HepG2 (cell line): ENCODE measurements around the gene OR2V2. TPM values are rescaled to one million over a fixed set of nuclear protein-coding genes. Genes with fewer than 3 reads are reported as not detected.

Source experiments
- ATAC-seq: fragments of 200-7000 bp; cut with Tn5 transposase; 3 replicates; pipeline ENCODE4 v1.9.1; 2020; ENCODE audit warnings: mild to moderate bottlenecking, moderate library complexity
- BruUV-seq: library from RNA; stranded (reverse); fragments of 400-500 nt; replicated peaks from 2 replicates; lab custom pipeline; 2021; lab: Mats Ljungman, UMichigan
- CTCF ChIA-PET: fragments of 300-600 bp; formaldehyde crosslinking; extraction: SDS; loops from one replicate; lab custom pipeline; 2021; ENCODE audit warnings: low total read pairs, inconsistent platforms, low intra/inter-chr PET ratio; lab: Yijun Ruan, JAX
- POLR2A ChIA-PET: fragments of 350-600 bp; sonication (Branson Sonifier 250); formaldehyde crosslinking; loops from one replicate; lab custom pipeline; 2020; ENCODE audit warnings: antibody characterized with exemption, inconsistent platforms; lab: Yijun Ruan, JAX
- DNase-seq: peaks from one replicate; pipeline ENCODE4 v3.0.0-alpha.2; 2015; ENCODE audit warnings: low spot score
- FAIRE-seq: peaks from 3 replicates; lab custom pipeline; 2011; peaks lifted over from hg19 to GRCh38; lab: Jason Lieb, UNC
- H2AFZ ChIP-seq: one replicate; pipeline ENCODE4 v1.6.1; 2011; ENCODE audit warnings: low read length, inconsistent platforms
- H3K27ac ChIP-seq: fragments of 300-600 bp; 3 replicates; pipeline ENCODE4 v1.8.0; 2011; ENCODE audit warnings: mixed run types, mild to moderate bottlenecking, mixed read lengths, low read length, inconsistent platforms; ENCODE audit not compliant: insufficient read depth; ENCODE audit errors: extremely low read length
- H3K27me3 ChIP-seq, 2 experiments: fragments of 200-600 bp in 1 of 2; 2 replicates in 1 of 2; 3 replicates in 1 of 2; pipeline versions ENCODE4 v1.6.0 to v1.8.0; 2011; ENCODE audit warnings: low read length in 2 of 2, mild to moderate bottlenecking in 2 of 2, moderate library complexity in 2 of 2, inconsistent platforms in 1 of 2; ENCODE audit not compliant: insufficient read depth in 2 of 2, control insufficient read depth in 1 of 2
- H3K36me3 ChIP-seq, 2 experiments: fragments of 200-600 bp in 1 of 2; replicated peaks in 1 of 2; 2 replicates in 1 of 2; 3 replicates in 1 of 2; pipeline versions ENCODE4 v1.5.1 to v1.8.0; 2011; ENCODE audit warnings: low read length in 2 of 2, inconsistent platforms in 1 of 2; ENCODE audit not compliant: insufficient read depth in 2 of 2, control insufficient read depth in 1 of 2
- H3K4me1 ChIP-seq: 2 replicates; pipeline ENCODE4 v1.5.1; 2012; ENCODE audit warnings: low read length, inconsistent platforms; ENCODE audit not compliant: insufficient read depth
- H3K4me2 ChIP-seq: 2 replicates; pipeline ENCODE4 v1.6.0; 2011; ENCODE audit warnings: low read depth, low read length, inconsistent platforms
- H3K4me3 ChIP-seq, 3 experiments: fragments of 200-600 bp in 1 of 3; sonication (generic), shearing (Covaris generic) in 1 of 3; replicated peaks in 1 of 3; 2 replicates each; pipeline ENCODE4 v1.5.1; 2011 to 2016; ENCODE audit warnings: low read length in 3 of 3, inconsistent platforms in 2 of 3, low read depth in 2 of 3, mild to moderate bottlenecking in 2 of 3, control low read depth in 1 of 3, mixed read lengths in 1 of 3; ENCODE audit not compliant: insufficient read depth in 1 of 3
- H3K79me2 ChIP-seq: one replicate; pipeline ENCODE4 v1.6.1; 2011; ENCODE audit warnings: low read length, inconsistent platforms; ENCODE audit not compliant: insufficient read depth
- H3K9ac ChIP-seq: 2 replicates; pipeline ENCODE4 v1.6.0; 2011; ENCODE audit warnings: mild to moderate bottlenecking, low read depth, low read length, inconsistent platforms; ENCODE audit not compliant: insufficient read depth
- H3K9me3 ChIP-seq: 2 replicates; pipeline ENCODE4 v1.5.1; 2012; ENCODE audit warnings: mild to moderate bottlenecking, low read length
- H4K20me1 ChIP-seq: 2 replicates; pipeline ENCODE4 v1.6.0; 2011; ENCODE audit warnings: inconsistent platforms, mild to moderate bottlenecking, low read length, moderate library complexity; ENCODE audit not compliant: insufficient read depth
- MAFF ChIP-seq: IDR thresholded peaks from 2 replicates; pipeline ENCODE4 v1.6.1; 2011; ENCODE audit warnings: low read depth, low read length, improper control_type of control experiment
- MAZ ChIP-seq, 2 experiments: sonication (generic) in 1 of 2; formaldehyde crosslinking in 1 of 2; IDR thresholded peaks; 2 replicates each; pipeline versions ENCODE4 v1.5.0 to v1.6.1; 2012 to 2020; ENCODE audit warnings: low read depth in 2 of 2, mild to moderate bottlenecking in 2 of 2, borderline replicate concordance in 1 of 2, improper control_type of control experiment in 1 of 2, low read length in 1 of 2, missing genetic modification reagents in 1 of 2, moderate library complexity in 1 of 2
- MXD3 ChIP-seq: IDR thresholded peaks from 2 replicates; pipeline ENCODE4 v1.6.1; 2016; ENCODE audit warnings: mild to moderate bottlenecking, missing biosample characterization, missing genetic modification reagents
- RAD51 ChIP-seq: fragments of 450-650 bp; IDR thresholded peaks from 2 replicates; pipeline ENCODE4 v1.6.1; 2016; ENCODE audit warnings: borderline replicate concordance
- RNF219 ChIP-seq: sonication (generic); formaldehyde crosslinking; IDR thresholded peaks from 2 replicates; pipeline ENCODE4 v1.5.0; 2020; ENCODE audit warnings: mild to moderate bottlenecking, missing genetic modification reagents
- ZC3H4 ChIP-seq: sonication (generic); formaldehyde crosslinking; IDR thresholded peaks from 2 replicates; pipeline ENCODE4 v1.4.0; 2020; ENCODE audit warnings: missing genetic modification reagents, borderline replicate concordance
- ZGPAT ChIP-seq: IDR thresholded peaks from 2 replicates; pipeline ENCODE4 v1.6.1; 2016; ENCODE audit warnings: mild to moderate bottlenecking
- ZNF441 ChIP-seq: sonication (generic); formaldehyde crosslinking; IDR thresholded peaks from 2 replicates; pipeline ENCODE4 v1.7.0; 2021; ENCODE audit warnings: missing genetic modification reagents, borderline replicate concordance
- ZNF451 ChIP-seq: sonication (generic); formaldehyde crosslinking; IDR thresholded peaks from 2 replicates; pipeline ENCODE4 v1.5.0; 2020; ENCODE audit warnings: mild to moderate bottlenecking, missing genetic modification reagents
- ZSCAN20 ChIP-seq: sonication (generic); formaldehyde crosslinking; IDR thresholded peaks from 2 replicates; pipeline ENCODE4 v1.4.0; 2020; ENCODE audit warnings: missing genetic modification reagents, mild to moderate bottlenecking, borderline replicate concordance
- WGBS: methylation state at CpG from one replicate; pipeline ENCODE4 v1.1.6; 2017; ENCODE audit warnings: low lambda C conversion rate; 5-methylcytosine and 5-hydroxymethylcytosine counted together
- in situ Hi-C: cut with HindIII; loops from 2 replicates; pipeline ENCODE4 v1.10.0; 2017; ENCODE audit warnings: low pct_unique_long_range_greater_than_20kb; ENCODE audit not compliant: extremely low pct_ligation_motif_present
- intact Hi-C: fragments of 100-400 bp; cut with micrococcal nuclease; formaldehyde crosslinking; loops from one replicate; pipeline ENCODE4 v1.10.0; 2022; ENCODE audit not compliant: unreplicated experiment
- polyA plus RNA-seq, 8 experiments: library from polyadenylated mRNA; depleted of rRNA in 3 of 8; stranded (reverse) in 7 of 8; unstranded in 1 of 8; fragments of >200 nt; fragmentation: Illumina TruSeq in 4 of 8; extraction: Trizol in 4 of 8; gene quantifications; 2 replicates each; pipeline versions ENCODE4 v1.2.1 to v1.2.3, GENCODE V29; 2011 to 2016; ENCODE audit warnings: low read depth in 4 of 8, missing spikeins in 1 of 8, mixed read lengths in 1 of 8; ENCODE audit not compliant: insufficient read depth in 1 of 8
- total RNA-seq, 5 experiments: library from RNA; depleted of rRNA; stranded (reverse); fragments of >200 nt; fragmentation: Illumina TruSeq; extraction: Trizol; gene quantifications; 2 replicates each; pipeline ENCODE4 v1.2.3, GENCODE V29; 2016; ENCODE audit warnings: low read depth in 1 of 5

Gene OR2V2
- total and polyA plus RNA-seq, 2 of the 13 experiments (the other 11 are each of a cell fraction or from before 2014, with no cell fraction given) = not detected

GRCh38 chr5:181198106-181198685 lies 50.8 kb downstream of the OR2V2 start:
- H3K36me3 ChIP-seq = no peaks in the 10 kb centered on the region
- TF ChIP-seq MXD3 (CRISPR knock-in tag) (no peak), MAFF (no peak), ZGPAT (CRISPR knock-in tag) (no peak), ZNF441 (CRISPR knock-in tag) (no peak), ZNF451 (no peak), RAD51 (no peak), MAZ (IDR thresholded peaks at IDR 0.05; ENCODE audit: borderline replicate concordance, low read depth, low read length) (no peak), MAZ (CRISPR knock-in tag; IDR thresholded peaks at IDR 0.05; ENCODE audit: low read depth) (no peak), RNF219 (no peak), ZC3H4 (CRISPR knock-in tag) (no peak), ZSCAN20 (CRISPR knock-in tag) (no peak)
- TF ChIP-seq, all 625 proteins: peak for 0
- H3K9ac ChIP-seq = no peak overlapping the region
- BruUV-seq = no TSS peak
- ChIA-PET CTCF (no interaction called here), POLR2A (no interaction called here)
- no peak overlapping the region for H2AFZ ChIP-seq
- no peak for ATAC-seq
- no peak overlapping the region for H3K27ac ChIP-seq
- H3K4me2 ChIP-seq = no peak overlapping the region
- in situ Hi-C loops = no loop called here
- FAIRE-seq = no peak
- no peak for DNase-seq
- WGBS = 41% methylated on average over 10 of the region's 12 CpGs
- H3K27me3 ChIP-seq = peaks cover 5 to 58% of the 10 kb centered on the region in 2 experiments
- intact Hi-C loops = no loop called here
- H3K4me3 ChIP-seq = no peak overlapping the region
- peaks cover 34% of the 10 kb centered on the region for H3K4me1 ChIP-seq
- H4K20me1 ChIP-seq = no peaks in the 10 kb centered on the region
- H3K79me2 ChIP-seq = no peaks in the 10 kb centered on the region
- H3K9me3 ChIP-seq = no peaks in the 10 kb centered on the region
